22Rv1 (cell line): Measurements from ENCODE around the gene SNAP23.

Experiments
- CTCF ChIP-seq: fragments of 450-650 bp; IDR thresholded peaks from 2 replicates; pipeline ENCODE4 v1.5.1; 2017; ENCODE audit warnings: mild to moderate bottlenecking
- ZFX ChIP-seq: fragments of 450-650 bp; IDR thresholded peaks from 2 replicates; pipeline ENCODE4 v1.6.1; 2017; ENCODE audit warnings: antibody characterized with exemption, borderline replicate concordance

- no peak for TF ChIP-seq CTCF
- no peak for TF ChIP-seq ZFX
Measured at GRCh38 chr15:42523331-42523730, 27.9 kb downstream of the SNAP23 start.
